GM18861 (cell line): ENCODE measurements around the gene CNTN4.

Source experiments
- ATAC-seq: cut with Tn5 transposase; IDR thresholded peaks from one replicate; pipeline ENCODE4 v1.9.1; 2021; ENCODE audit not compliant: unreplicated experiment

The CNTN4 gene

GRCh38 chr3:2377281-2377680, 278.6 kb downstream of the CNTN4 start:
- ATAC-seq: no peak

GRCh38 chr3:2390926-2391532, 292.4 kb downstream of the CNTN4 start:
- no peak for ATAC-seq

- ATAC-seq: no peak
Observed at GRCh38 chr3:2391896-2392295, 293.2 kb downstream of the CNTN4 start.

GRCh38 chr3:2392981-2393380, 294.3 kb downstream of the CNTN4 start:
- ATAC-seq: no peak

GRCh38 chr3:2415083-2415482, 316.4 kb downstream of the CNTN4 start:
- ATAC-seq: no peak

- ATAC-seq: no peak
Observed at GRCh38 chr3:2420919-2421318, 322.3 kb downstream of the CNTN4 start.

- no peak for ATAC-seq
Observed at GRCh38 chr3:2423143-2423542, 324.5 kb downstream of the CNTN4 start.

- ATAC-seq: no peak
Observed at GRCh38 chr3:2441558-2441957, 342.9 kb downstream of the CNTN4 start.

GRCh38 chr3:2446146-2446545, 347.5 kb downstream of the CNTN4 start:
- no peak for ATAC-seq

GRCh38 chr3:2452249-2452648, 353.6 kb downstream of the CNTN4 start:
- no peak for ATAC-seq

GRCh38 chr3:2454865-2455264, 356.2 kb downstream of the CNTN4 start:
- ATAC-seq: no peak

- no peak for ATAC-seq
Observed at GRCh38 chr3:2456788-2457187, 358.1 kb downstream of the CNTN4 start.

- no peak for ATAC-seq
Observed at GRCh38 chr3:2458816-2459215, 360.1 kb downstream of the CNTN4 start.

- ATAC-seq: no peak
Observed at GRCh38 chr3:2465842-2466241, 367.2 kb downstream of the CNTN4 start.

- ATAC-seq: no peak
Observed at GRCh38 chr3:2468816-2469215, 370.1 kb downstream of the CNTN4 start.

- ATAC-seq: no peak
Observed at GRCh38 chr3:2476996-2477395, 378.3 kb downstream of the CNTN4 start.

GRCh38 chr3:2477620-2478019, 379.0 kb downstream of the CNTN4 start:
- no peak for ATAC-seq

- ATAC-seq: no peak
Observed at GRCh38 chr3:2484162-2485026, 385.7 kb downstream of the CNTN4 start.

- no peak for ATAC-seq
Observed at GRCh38 chr3:2485027-2485375, 386.3 kb downstream of the CNTN4 start.

- no peak for ATAC-seq
Observed at GRCh38 chr3:2495746-2496145, 397.1 kb downstream of the CNTN4 start.

GRCh38 chr3:2504912-2505311, 406.2 kb downstream of the CNTN4 start:
- no peak for ATAC-seq

- ATAC-seq: no peak
Observed at GRCh38 chr3:2506776-2507175, 408.1 kb downstream of the CNTN4 start.
